ENCODE data around the gene ATP6V1G2.

Gene ATP6V1G2

DNA sequence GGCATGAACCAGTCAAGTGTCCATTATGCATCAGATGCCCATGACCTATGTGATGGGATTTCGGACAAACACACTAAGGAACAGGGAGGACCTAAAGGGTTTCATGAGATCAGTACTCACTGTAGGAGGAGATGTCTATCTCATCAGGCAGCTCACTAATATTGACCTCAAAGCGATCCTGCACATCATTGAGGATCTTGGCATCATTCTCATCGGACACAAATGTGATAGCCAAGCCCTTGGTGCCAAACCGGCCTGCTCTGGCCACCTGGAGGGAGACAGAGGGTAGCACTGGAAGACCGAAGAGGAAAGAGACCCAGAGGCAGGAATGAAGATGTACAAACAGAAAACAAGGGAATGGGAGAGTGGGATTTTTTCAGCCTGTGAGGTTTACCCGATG, 15.7 kb downstream of the ATP6V1G2 start:
- no peak overlapping the region for H3K4me3 ChIP-seq (ENCODE audit: low read depth, low read length)
- no peak overlapping the region for H3K4ac ChIP-seq (ENCODE audit: low read depth, low read length)
- no peak overlapping the region for H3K4me2 ChIP-seq (ENCODE audit: low read length)
- no CpG with 5 or more reads among the region's 6 CpGs for WGBS (ENCODE audit: extremely low coverage, insufficient coverage, insufficient read length)
- no peak overlapping the region for H3K14ac ChIP-seq (ENCODE audit: low read length)
- no peak overlapping the region for H2AK5ac ChIP-seq (ENCODE audit: low read length)
- no peak overlapping the region for H2BK120ac ChIP-seq (ENCODE audit: insufficient read depth, low read length, poor library complexity)
- H3K9ac ChIP-seq (ENCODE audit: low read length), result no peak overlapping the region
- no peaks in the 10 kb centered on the region for H3K9me3 ChIP-seq (ENCODE audit: insufficient read depth, low read depth, low read length)
- no peaks in the 10 kb centered on the region for H3K4me1 ChIP-seq (ENCODE audit: control insufficient read depth in 1 of 2, insufficient read depth in 2 of 2, low read length in 2 of 2)
- H3K27ac ChIP-seq (ENCODE audit: low read depth, low read length), result no peak overlapping the region
- no peak overlapping the region for H4K12ac ChIP-seq (ENCODE audit: low read depth, low read length)
- no peak overlapping the region for H2AFZ ChIP-seq (ENCODE audit: insufficient read depth, low read length, poor library complexity)
- H3K23ac ChIP-seq (ENCODE audit: low read length), result no peak overlapping the region
- H3K36me3 ChIP-seq (ENCODE audit: control insufficient read depth in 1 of 2, insufficient read depth in 2 of 2, low read length in 2 of 2), result peaks cover 42 to 58% of the 10 kb centered on the region in 2 experiments
- H4K91ac ChIP-seq (ENCODE audit: low read depth, low read length), result no peak overlapping the region
- DNase-seq, result no peak
- no peaks in the 10 kb centered on the region for H3K79me2 ChIP-seq (ENCODE audit: control insufficient read depth, insufficient read depth, low read length, poor library complexity)
- H3K18ac ChIP-seq (ENCODE audit: low read length), result no peak overlapping the region
- H2BK12ac ChIP-seq (ENCODE audit: low read length), result no peak overlapping the region
- H3K27me3 ChIP-seq (ENCODE audit: insufficient read depth, low read length), result no peaks in the 10 kb centered on the region
- no peak overlapping the region for H2BK5ac ChIP-seq (ENCODE audit: low read depth, low read length, poor library complexity)
- no peak overlapping the region for H4K8ac ChIP-seq (ENCODE audit: low read depth, low read length)
- H3K79me1 ChIP-seq (ENCODE audit: low read length), result no peaks in the 10 kb centered on the region

DNA sequence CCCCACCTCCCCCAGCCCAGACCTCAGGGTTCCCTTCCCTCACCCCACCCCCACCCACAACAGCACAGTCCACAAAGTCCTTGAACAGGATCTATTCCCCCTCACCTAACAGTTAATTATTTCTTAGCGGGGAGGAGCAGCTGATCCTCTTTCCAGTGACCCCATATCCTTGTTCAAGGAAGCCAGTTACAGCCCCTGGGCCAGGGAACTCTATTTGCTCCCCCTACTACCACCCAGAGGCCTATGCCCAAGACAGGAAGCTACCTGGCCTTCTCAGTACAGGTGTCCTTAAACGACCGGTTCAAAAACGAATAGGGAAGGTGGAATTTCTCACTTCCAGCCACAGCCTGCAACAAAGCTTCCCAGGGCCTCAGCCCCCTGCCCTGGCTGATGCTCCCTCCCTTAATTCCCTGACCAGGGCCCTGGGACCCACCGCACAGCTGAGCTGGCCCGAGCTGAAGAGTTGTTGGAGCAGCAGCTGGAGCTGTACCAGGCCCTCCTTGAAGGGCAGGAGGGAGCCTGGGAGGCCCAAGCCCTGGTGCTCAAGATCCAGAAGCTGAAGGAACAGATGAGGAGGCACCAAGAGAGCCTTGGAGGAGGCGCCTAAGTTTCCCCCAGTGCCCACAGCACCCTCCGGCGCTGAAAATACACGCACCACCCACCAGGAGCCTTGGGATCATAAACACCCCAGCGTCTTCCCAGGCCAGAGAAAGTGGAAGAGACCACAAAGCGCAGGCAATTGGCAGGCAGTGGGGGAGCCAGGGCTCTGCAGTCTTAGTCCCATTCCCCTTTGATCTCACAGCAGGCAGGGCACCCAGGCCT, 16.9 kb downstream of the ATP6V1G2 start:
- H2BK120ac ChIP-seq (ENCODE audit: insufficient read depth, low read length, poor library complexity), result no peak overlapping the region
- peaks cover 33 to 48% of the 10 kb centered on the region in 2 experiments for H3K36me3 ChIP-seq (ENCODE audit: control insufficient read depth in 1 of 2, insufficient read depth in 2 of 2, low read length in 2 of 2)
- H2AK5ac ChIP-seq (ENCODE audit: low read length), result no peak overlapping the region
- no peak overlapping the region for H3K4ac ChIP-seq (ENCODE audit: low read depth, low read length)
- no peak overlapping the region for H4K8ac ChIP-seq (ENCODE audit: low read depth, low read length)
- H3K27me3 ChIP-seq (ENCODE audit: insufficient read depth, low read length), result no peaks in the 10 kb centered on the region
- H3K14ac ChIP-seq (ENCODE audit: low read length), result no peak overlapping the region
- H3K4me3 ChIP-seq (ENCODE audit: low read depth, low read length), result no peak overlapping the region
- no peaks in the 10 kb centered on the region for H3K79me1 ChIP-seq (ENCODE audit: low read length)
- H2BK12ac ChIP-seq (ENCODE audit: low read length), result no peak overlapping the region
- no peak overlapping the region for H4K12ac ChIP-seq (ENCODE audit: low read depth, low read length)
- no peak overlapping the region for H3K23ac ChIP-seq (ENCODE audit: low read length)
- no peak overlapping the region for H3K4me2 ChIP-seq (ENCODE audit: low read length)
- H3K79me2 ChIP-seq (ENCODE audit: control insufficient read depth, insufficient read depth, low read length, poor library complexity), result no peaks in the 10 kb centered on the region
- no peaks in the 10 kb centered on the region for H3K4me1 ChIP-seq (ENCODE audit: control insufficient read depth in 1 of 2, insufficient read depth in 2 of 2, low read length in 2 of 2)
- DNase-seq, result no peak
- H3K27ac ChIP-seq (ENCODE audit: low read depth, low read length), result no peak overlapping the region
- H3K9ac ChIP-seq (ENCODE audit: low read length), result no peak overlapping the region
- H3K18ac ChIP-seq (ENCODE audit: low read length), result no peak overlapping the region
- no peaks in the 10 kb centered on the region for H3K9me3 ChIP-seq (ENCODE audit: insufficient read depth, low read depth, low read length)
- H2AFZ ChIP-seq (ENCODE audit: insufficient read depth, low read length, poor library complexity), result no peak overlapping the region
- no peak overlapping the region for H4K91ac ChIP-seq (ENCODE audit: low read depth, low read length)
- no CpG with 5 or more reads among the region's 12 CpGs for WGBS (ENCODE audit: extremely low coverage, insufficient coverage, insufficient read length)
- no peak overlapping the region for H2BK5ac ChIP-seq (ENCODE audit: low read depth, low read length, poor library complexity)

DNA sequence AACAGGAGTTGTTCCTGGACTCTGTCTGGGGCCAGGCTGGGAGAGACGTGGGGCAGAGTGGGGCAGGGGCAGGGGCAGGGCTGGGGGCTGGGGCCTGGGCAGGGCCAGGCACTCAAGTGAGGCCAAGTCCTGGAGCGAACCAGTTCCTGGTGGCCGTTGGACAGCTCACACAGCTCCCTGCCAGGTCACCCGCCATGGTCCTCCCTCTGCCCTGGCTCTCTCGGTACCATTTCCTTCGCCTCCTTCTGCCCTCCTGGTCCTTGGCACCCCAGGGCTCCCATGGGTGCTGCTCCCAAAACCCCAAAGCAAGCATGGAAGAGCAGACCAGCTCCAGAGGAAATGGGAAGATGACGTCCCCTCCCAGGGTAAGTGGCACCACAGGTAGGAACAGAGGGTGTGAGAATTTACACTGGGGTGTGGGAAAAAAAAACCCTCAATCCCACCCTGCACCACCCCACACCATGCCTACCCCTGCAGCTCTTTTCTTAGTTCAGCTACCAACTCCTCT, 17.5 kb downstream of the ATP6V1G2 start, which contains the start of gene MCCD1:
Gene MCCD1, plus strand, starts transcription at position 142 of the 508 bp plus-strand sequence. Its CDS starts 53 bp downstream, at position 195.
- no peak within 1 kb of the TSS for H2AFZ ChIP-seq (ENCODE audit: insufficient read depth, low read length, poor library complexity)
- H3K36me3 ChIP-seq (ENCODE audit: control insufficient read depth in 1 of 2, insufficient read depth in 2 of 2, low read length in 2 of 2), result peaks cover 26 to 41% of the 10 kb centered on the region in 2 experiments
- H3K4ac ChIP-seq (ENCODE audit: low read depth, low read length), result no peak within 1 kb of the TSS
- H3K27me3 ChIP-seq (ENCODE audit: insufficient read depth, low read length), result no peaks in the 10 kb centered on the region
- no peaks in the 10 kb centered on the region for H3K79me2 ChIP-seq (ENCODE audit: control insufficient read depth, insufficient read depth, low read length, poor library complexity)
- no peak within 1 kb of the TSS for H4K91ac ChIP-seq (ENCODE audit: low read depth, low read length)
- H3K9me3 ChIP-seq (ENCODE audit: insufficient read depth, low read depth, low read length), result no peaks in the 10 kb centered on the region
- no peaks in the 10 kb centered on the region for H3K4me1 ChIP-seq (ENCODE audit: control insufficient read depth in 1 of 2, insufficient read depth in 2 of 2, low read length in 2 of 2)
- H3K14ac ChIP-seq (ENCODE audit: low read length), result no peak within 1 kb of the TSS
- H3K79me1 ChIP-seq (ENCODE audit: low read length), result no peaks in the 10 kb centered on the region
- H2BK12ac ChIP-seq (ENCODE audit: low read length), result no peak within 1 kb of the TSS
- H3K23ac ChIP-seq (ENCODE audit: low read length), result no peak within 1 kb of the TSS
- no peak within 1 kb of the TSS for H4K8ac ChIP-seq (ENCODE audit: low read depth, low read length)
- H3K27ac ChIP-seq (ENCODE audit: low read depth, low read length), result no peak within 1 kb of the TSS
- H2AK5ac ChIP-seq (ENCODE audit: low read length), result no peak within 1 kb of the TSS
- no CpG with 5 or more reads among the region's 7 CpGs for WGBS (ENCODE audit: extremely low coverage, insufficient coverage, insufficient read length)
- H4K12ac ChIP-seq (ENCODE audit: low read depth, low read length), result no peak within 1 kb of the TSS
- no peak within 1 kb of the TSS for H2BK5ac ChIP-seq (ENCODE audit: low read depth, low read length, poor library complexity)
- H3K9ac ChIP-seq (ENCODE audit: low read length), result no peak within 1 kb of the TSS
- no peak within 1 kb of the TSS for H3K18ac ChIP-seq (ENCODE audit: low read length)
- H2BK120ac ChIP-seq (ENCODE audit: insufficient read depth, low read length, poor library complexity), result no peak within 1 kb of the TSS
- no peak within 1 kb of the TSS for H3K4me2 ChIP-seq (ENCODE audit: low read length)
- DNase-seq, result no peak
- no peak within 1 kb of the TSS for H3K4me3 ChIP-seq (ENCODE audit: low read depth, low read length)

DNA sequence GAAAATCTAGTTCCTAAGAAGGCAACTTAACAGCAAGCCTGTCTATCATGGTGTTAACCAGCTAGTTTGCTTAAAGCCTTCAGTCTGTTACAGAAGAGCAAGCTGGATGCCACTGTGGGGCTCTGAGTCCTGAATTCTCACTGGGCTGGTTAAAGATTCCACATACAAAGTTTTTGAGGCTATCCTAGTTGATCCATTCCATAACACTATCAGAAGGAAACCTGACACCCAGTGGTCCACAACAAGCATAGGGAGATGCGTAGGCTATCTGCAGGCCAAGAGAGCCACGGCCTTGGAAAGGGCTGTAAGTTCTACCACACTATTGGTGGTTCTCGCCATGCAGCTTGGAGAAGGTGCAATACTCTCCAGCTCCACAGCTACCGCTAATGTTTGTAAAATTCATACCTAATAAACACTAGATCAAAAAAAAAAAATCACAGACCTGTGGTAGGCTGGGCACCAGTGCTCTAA, 18.1 kb downstream of the ATP6V1G2 start:
- no peak overlapping the region for H2AK5ac ChIP-seq (ENCODE audit: low read length)
- H4K12ac ChIP-seq (ENCODE audit: low read depth, low read length), result no peak overlapping the region
- no peak overlapping the region for H3K18ac ChIP-seq (ENCODE audit: low read length)
- H3K14ac ChIP-seq (ENCODE audit: low read length), result no peak overlapping the region
- no peak overlapping the region for H4K8ac ChIP-seq (ENCODE audit: low read depth, low read length)
- no peaks in the 10 kb centered on the region for H3K4me1 ChIP-seq (ENCODE audit: control insufficient read depth in 1 of 2, insufficient read depth in 2 of 2, low read length in 2 of 2)
- no peak overlapping the region for H3K4me3 ChIP-seq (ENCODE audit: low read depth, low read length)
- H3K79me1 ChIP-seq (ENCODE audit: low read length), result no peaks in the 10 kb centered on the region
- no peak overlapping the region for H3K23ac ChIP-seq (ENCODE audit: low read length)
- H2AFZ ChIP-seq (ENCODE audit: insufficient read depth, low read length, poor library complexity), result no peak overlapping the region
- no CpG with 5 or more reads among the region's 4 CpGs for WGBS (ENCODE audit: extremely low coverage, insufficient coverage, insufficient read length)
- peaks cover 25 to 37% of the 10 kb centered on the region in 2 experiments for H3K36me3 ChIP-seq (ENCODE audit: control insufficient read depth in 1 of 2, insufficient read depth in 2 of 2, low read length in 2 of 2)
- no peak overlapping the region for H2BK120ac ChIP-seq (ENCODE audit: insufficient read depth, low read length, poor library complexity)
- no peak overlapping the region for H3K4me2 ChIP-seq (ENCODE audit: low read length)
- H3K79me2 ChIP-seq (ENCODE audit: control insufficient read depth, insufficient read depth, low read length, poor library complexity), result no peaks in the 10 kb centered on the region
- H3K4ac ChIP-seq (ENCODE audit: low read depth, low read length), result no peak overlapping the region
- H2BK12ac ChIP-seq (ENCODE audit: low read length), result no peak overlapping the region
- no peak overlapping the region for H4K91ac ChIP-seq (ENCODE audit: low read depth, low read length)
- H3K9ac ChIP-seq (ENCODE audit: low read length), result no peak overlapping the region
- no peak overlapping the region for H2BK5ac ChIP-seq (ENCODE audit: low read depth, low read length, poor library complexity)
- DNase-seq, result no peak
- H3K9me3 ChIP-seq (ENCODE audit: insufficient read depth, low read depth, low read length), result no peaks in the 10 kb centered on the region
- H3K27me3 ChIP-seq (ENCODE audit: insufficient read depth, low read length), result no peaks in the 10 kb centered on the region
- no peak overlapping the region for H3K27ac ChIP-seq (ENCODE audit: low read depth, low read length)

All from trophoblast cell (in vitro differentiated cells and primary cell).